Measurements from ENCODE around the gene HSPA1A.

HSPA1A gene

GRCh38 chr6:31776989-31777666 is 38.2 kb upstream of the HSPA1A start, which contains the start of gene VWA7:
Gene VWA7 (minus strand): TSS chr6:31777328. CDS start chr6:31776779, 549 bp downstream.
- no peaks in the 10 kb centered on the region; the same call in 1 of the 2 replicates for H3K4me1 ChIP-seq (ENCODE audit: insufficient read depth, low read length)
- H3K9me3 ChIP-seq (ENCODE audit: control insufficient read depth, insufficient read depth, low read length), result no peaks in the 10 kb centered on the region
- H3K9ac ChIP-seq (ENCODE audit: low read depth, low read length), result peak within 1 kb of the TSS; percentile 17; the same call in 1 of the 2 replicates
- peaks cover 3% of the 10 kb centered on the region; the same call in 1 of the 2 replicates for H3K36me3 ChIP-seq (ENCODE audit: insufficient read depth, low read length)

- Histone ChIP-seq H3K9ac (ENCODE audit: low read depth, low read length) (no peak overlapping the region), H3K36me3 (ENCODE audit: insufficient read depth, low read length) (peaks cover 3% of the 10 kb centered on the region; the same call in 1 of the 2 replicates), H3K9me3 (ENCODE audit: control insufficient read depth, insufficient read depth, low read length) (no peaks in the 10 kb centered on the region), H3K4me1 (ENCODE audit: insufficient read depth, low read length) (no peaks in the 10 kb centered on the region; the same call in 1 of the 2 replicates)
These were observed 37.7 kb upstream of the HSPA1A start for GRCh38 chr6:31777667-31778050.

- no peaks in the 10 kb centered on the region; the same call in 1 of the 2 replicates for H3K4me1 ChIP-seq (ENCODE audit: insufficient read depth, low read length)
- H3K9ac ChIP-seq (ENCODE audit: low read depth, low read length), result no peak overlapping the region
- H3K9me3 ChIP-seq (ENCODE audit: control insufficient read depth, insufficient read depth, low read length), result no peaks in the 10 kb centered on the region
- peaks cover 3% of the 10 kb centered on the region; the same call in 1 of the 2 replicates for H3K36me3 ChIP-seq (ENCODE audit: insufficient read depth, low read length)
These were observed 37.1 kb upstream of the HSPA1A start for GRCh38 chr6:31778193-31778592.

- Histone ChIP-seq H3K9me3 (ENCODE audit: control insufficient read depth, insufficient read depth, low read length) (no peaks in the 10 kb centered on the region), H3K4me1 (ENCODE audit: insufficient read depth, low read length) (no peaks in the 10 kb centered on the region; the same call in 1 of the 2 replicates), H3K36me3 (ENCODE audit: insufficient read depth, low read length) (peaks cover 7% of the 10 kb centered on the region), H3K9ac (ENCODE audit: low read depth, low read length) (no peak overlapping the region)
These were observed 36.1 kb upstream of the HSPA1A start for GRCh38 chr6:31778999-31779885.

- Histone ChIP-seq H3K36me3 (ENCODE audit: insufficient read depth, low read length) (peaks cover 7% of the 10 kb centered on the region), H3K9ac (ENCODE audit: low read depth, low read length) (no peak overlapping the region), H3K9me3 (ENCODE audit: control insufficient read depth, insufficient read depth, low read length) (no peaks in the 10 kb centered on the region), H3K4me1 (ENCODE audit: insufficient read depth, low read length) (no peaks in the 10 kb centered on the region; the same call in 1 of the 2 replicates)
These were observed 35.4 kb upstream of the HSPA1A start for GRCh38 chr6:31779908-31780307.

GRCh38 chr6:31780507-31781243 is 34.7 kb upstream of the HSPA1A start:
- Histone ChIP-seq H3K9ac (ENCODE audit: low read depth, low read length) (no peak overlapping the region), H3K36me3 (ENCODE audit: insufficient read depth, low read length) (peaks cover 11% of the 10 kb centered on the region), H3K4me1 (ENCODE audit: insufficient read depth, low read length) (no peaks in the 10 kb centered on the region; the same call in 1 of the 2 replicates), H3K9me3 (ENCODE audit: control insufficient read depth, insufficient read depth, low read length) (no peaks in the 10 kb centered on the region)

GRCh38 chr6:31781244-31782125 is 33.9 kb upstream of the HSPA1A start:
- Histone ChIP-seq H3K9ac (ENCODE audit: low read depth, low read length) (no peak overlapping the region), H3K4me1 (ENCODE audit: insufficient read depth, low read length) (no peaks in the 10 kb centered on the region; the same call in 1 of the 2 replicates), H3K9me3 (ENCODE audit: control insufficient read depth, insufficient read depth, low read length) (no peaks in the 10 kb centered on the region), H3K36me3 (ENCODE audit: insufficient read depth, low read length) (peaks cover 11% of the 10 kb centered on the region)

GRCh38 chr6:31782126-31782855 is 33.1 kb upstream of the HSPA1A start:
- Histone ChIP-seq H3K9ac (ENCODE audit: low read depth, low read length) (no peak overlapping the region), H3K9me3 (ENCODE audit: control insufficient read depth, insufficient read depth, low read length) (no peaks in the 10 kb centered on the region), H3K4me1 (ENCODE audit: insufficient read depth, low read length) (no peaks in the 10 kb centered on the region), H3K36me3 (ENCODE audit: insufficient read depth, low read length) (peaks cover 11% of the 10 kb centered on the region)

- H3K4me1 ChIP-seq (ENCODE audit: insufficient read depth, low read length), result no peaks in the 10 kb centered on the region
- peaks cover 13% of the 10 kb centered on the region; the same call in 1 of the 2 replicates for H3K36me3 ChIP-seq (ENCODE audit: insufficient read depth, low read length)
- H3K9me3 ChIP-seq (ENCODE audit: control insufficient read depth, insufficient read depth, low read length), result no peaks in the 10 kb centered on the region
- H3K9ac ChIP-seq (ENCODE audit: low read depth, low read length), result no peak overlapping the region
These were observed 31.0 kb upstream of the HSPA1A start for GRCh38 chr6:31784098-31784925.

GRCh38 chr6:31785475-31785874 is 29.9 kb upstream of the HSPA1A start:
- H3K9me3 ChIP-seq (ENCODE audit: control insufficient read depth, insufficient read depth, low read length), result no peaks in the 10 kb centered on the region
- H3K36me3 ChIP-seq (ENCODE audit: insufficient read depth, low read length), result peaks cover 14% of the 10 kb centered on the region; the same call in 1 of the 2 replicates
- H3K4me1 ChIP-seq (ENCODE audit: insufficient read depth, low read length), result no peaks in the 10 kb centered on the region
- H3K9ac ChIP-seq (ENCODE audit: low read depth, low read length), result no peak overlapping the region

- H3K36me3 ChIP-seq (ENCODE audit: insufficient read depth, low read length), result peaks cover 7% of the 10 kb centered on the region
- no peak overlapping the region for H3K9ac ChIP-seq (ENCODE audit: low read depth, low read length)
- H3K4me1 ChIP-seq (ENCODE audit: insufficient read depth, low read length), result peaks cover 4% of the 10 kb centered on the region
- no peaks in the 10 kb centered on the region for H3K9me3 ChIP-seq (ENCODE audit: control insufficient read depth, insufficient read depth, low read length)
These were observed 23.8 kb upstream of the HSPA1A start for GRCh38 chr6:31791324-31792089.

- no peak overlapping the region for H3K9ac ChIP-seq (ENCODE audit: low read depth, low read length)
- peaks cover 4% of the 10 kb centered on the region for H3K4me1 ChIP-seq (ENCODE audit: insufficient read depth, low read length)
- no peaks in the 10 kb centered on the region for H3K9me3 ChIP-seq (ENCODE audit: control insufficient read depth, insufficient read depth, low read length)
- peaks cover 7% of the 10 kb centered on the region for H3K36me3 ChIP-seq (ENCODE audit: insufficient read depth, low read length)
These were observed 23.3 kb upstream of the HSPA1A start for GRCh38 chr6:31792090-31792374.
